Small intestine (tissue), 16 donors: ENCODE measurements around the gene NT5DC3. TPM values are rescaled to one million over a fixed set of nuclear protein-coding genes. Genes with fewer than 3 reads are reported as not detected.
A peak's percentile ranks its signal among the peaks of the same experiment; 100 is the strongest.

ENCODE experiments used
- DNase-seq, 2 donors: peaks; one replicate each; pipeline versions ENCODE4 v3.0.0 to v3.0.0-alpha.2; 2013
- FAIRE-seq: peaks from 2 replicates; lab custom pipeline; 2012; peaks lifted over from hg19 to GRCh38; lab: Jason Lieb, UNC
- H3K27ac ChIP-seq, 3 donors: one replicate each; pipeline ENCODE4 v1.5.1; 2013; ENCODE audit warnings: low read length in 2 of 3, mild to moderate bottlenecking in 2 of 3, control low read depth in 1 of 3, inconsistent platforms in 1 of 3, low read depth in 1 of 3, moderate library complexity in 1 of 3
- H3K27me3 ChIP-seq, 3 donors: one replicate each; pipeline ENCODE4 v1.6.1; 2013; ENCODE audit warnings: low read length in 3 of 3, inconsistent platforms in 1 of 3; ENCODE audit not compliant: control insufficient read depth in 3 of 3, insufficient read depth in 3 of 3
- H3K36me3 ChIP-seq, 3 donors: one replicate each; pipeline ENCODE4 v1.6.1; 2013; ENCODE audit warnings: low read length in 3 of 3, inconsistent platforms in 1 of 3, low read depth in 1 of 3, mild to moderate bottlenecking in 1 of 3, moderate library complexity in 1 of 3; ENCODE audit not compliant: control insufficient read depth in 3 of 3, insufficient read depth in 2 of 3
- H3K4me1 ChIP-seq, 3 donors: one replicate each; pipeline ENCODE4 v1.6.1; 2013; ENCODE audit warnings: low read length in 2 of 3, inconsistent platforms in 1 of 3, low read depth in 1 of 3, mild to moderate bottlenecking in 1 of 3, moderate library complexity in 1 of 3; ENCODE audit not compliant: control insufficient read depth in 3 of 3, insufficient read depth in 2 of 3
- H3K4me3 ChIP-seq, 3 donors: one replicate each; pipeline ENCODE4 v1.5.1; 2013; ENCODE audit warnings: low read length in 3 of 3, control low read depth in 1 of 3, inconsistent platforms in 1 of 3, low read depth in 1 of 3, mild to moderate bottlenecking in 1 of 3, moderate library complexity in 1 of 3
- H3K9me3 ChIP-seq, 2 donors: one replicate each; pipeline ENCODE4 v1.6.1; 2013; ENCODE audit warnings: low read depth in 1 of 2, low read length in 1 of 2; ENCODE audit not compliant: control insufficient read depth in 2 of 2, insufficient read depth in 1 of 2
- WGBS, 3 donors: extraction: QIAGEN DNeasy Blood & Tissue Kit; methylation state at CpG; one replicate each; pipeline ENCODE4 v1.1.7; 2013; 5-methylcytosine and 5-hydroxymethylcytosine counted together
- long read RNA-seq, 10 donors: transcript quantifications; one replicate each; lab custom pipeline, GENCODE V29; 2026
- polyA plus RNA-seq, 4 donors: library from polyadenylated mRNA; stranded (reverse) in 3 of 4; unstranded in 1 of 4; fragments of 200-250 nt in 3 of 4; fragments of 120-200 nt in 1 of 4; gene quantifications; one replicate each; pipeline versions ENCODE4 v1.2.1 to v1.2.3, GENCODE V29; 2013
- donor health status: healthy with polysubstance abuse.
- donor health status: control.
- donor health status: control.
- donor health status: Bipolar disorder and iron deficiency.
- donor health status: healthy.

The NT5DC3 gene
- 1 to 10 TPM in 2 of 4 donors, under 1 TPM in 2; 0.22 to 8.7 (median 0.78) TPM for polyA plus RNA-seq
- long read RNA-seq, donor 1, result 0 reads
- long read RNA-seq, donor 2, result 0 reads
- long read RNA-seq, donor 3, result 0 reads
- long read RNA-seq, donor 4, result 0 reads
- long read RNA-seq, donor 5, result 0 reads
- long read RNA-seq, donor 6, result 0 reads
- long read RNA-seq, donor 7, result 0 reads
- long read RNA-seq, donor 8, result 0 reads
- long read RNA-seq, donor 9, result 0 reads
- long read RNA-seq, donor 10, full-length matches to known transcripts, result 1 of 1 reads
- long read RNA-seq, donor 10, partial matches to known transcripts, result 0 of 1 reads
- long read RNA-seq, donor 10, other reads (novel, unspliced or antisense), result 0 of 1 reads

DNA sequence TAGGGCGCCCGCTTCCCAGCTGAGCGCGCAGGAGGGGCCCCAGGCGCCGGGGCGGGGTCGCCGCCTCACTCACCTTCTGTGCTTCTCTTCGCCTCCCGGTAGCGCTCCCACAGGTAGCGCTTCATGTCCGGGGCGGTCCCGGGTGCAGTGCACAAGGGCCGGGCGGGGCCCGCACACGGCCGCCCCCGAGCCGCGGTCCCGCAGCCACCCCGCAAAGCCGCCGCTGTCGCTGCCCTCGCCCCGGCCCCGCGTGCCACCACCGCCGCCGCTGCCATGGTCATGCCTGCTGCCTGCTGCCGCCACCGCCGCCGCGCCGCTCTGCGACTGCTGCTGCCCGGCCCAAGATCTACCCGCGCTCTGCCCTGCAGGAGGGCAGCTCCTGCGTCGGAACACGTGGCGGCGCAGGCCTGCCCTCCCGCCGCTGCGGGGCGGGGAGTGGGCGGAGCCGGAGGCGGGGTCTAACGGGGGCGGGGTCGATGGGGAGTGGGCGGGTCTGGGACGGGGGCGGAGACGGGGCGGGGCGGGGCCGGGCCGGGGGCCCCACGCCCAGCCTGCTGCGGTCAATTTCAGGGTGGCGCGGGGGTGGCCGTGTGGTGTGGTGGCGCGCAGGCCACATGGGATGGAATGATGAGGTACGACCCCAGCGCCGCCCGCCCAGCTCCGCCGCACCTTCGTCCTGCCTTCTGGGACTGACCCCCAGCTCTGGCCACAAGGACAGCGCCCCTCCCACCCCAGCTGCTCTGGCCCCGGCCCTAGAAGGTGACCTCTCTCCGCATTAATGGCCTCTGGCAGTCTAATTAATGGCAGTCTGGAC, at the start of gene NT5DC3:
Gene NT5DC3, minus strand, starts transcription at position 359 of the 814 bp plus-strand sequence. Its CDS starts 78 bp downstream, at position 281.
- H3K36me3 ChIP-seq, result no peaks in the 10 kb centered on the region
- peaks cover 4 to 32% (median 6%) of the 10 kb centered on the region in 3 donors for H3K4me1 ChIP-seq
- peaks cover 0 to 3% of the 10 kb centered on the region in 2 donors for H3K9me3 ChIP-seq
- WGBS, 3 donors, result 4 to 10% (median 6%) methylated on average over 44 to 86 of the region's 86 CpGs
- no peak for FAIRE-seq
- H3K27ac ChIP-seq, result peak within 1 kb of the TSS in 2 of 3 donors; percentile 34 to 43
- no peaks in the 10 kb centered on the region for H3K27me3 ChIP-seq
- peak within 1 kb of the TSS; percentile 56 to 85 (median 80) for H3K4me3 ChIP-seq
- peak; percentile 70 to 87 for DNase-seq

DNA sequence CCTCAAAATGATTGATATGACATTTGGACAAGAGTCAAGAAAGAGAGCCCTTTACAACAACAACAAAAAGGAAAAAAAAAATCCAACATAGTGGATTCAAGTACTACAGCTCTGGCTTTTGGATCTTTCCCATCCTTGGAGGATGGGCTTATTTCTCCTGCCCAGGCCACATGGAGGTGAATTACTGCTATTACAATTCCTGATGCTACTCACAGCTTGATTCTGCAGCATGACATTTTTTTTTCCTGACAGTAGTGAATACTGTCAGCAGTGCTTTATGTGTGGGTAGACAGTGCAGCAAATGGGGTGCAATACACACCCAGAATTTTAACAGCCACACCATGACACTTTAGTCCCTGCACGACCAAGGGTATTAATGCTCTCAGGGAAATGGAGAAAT, 46.7 kb upstream of the NT5DC3 start:
- H3K9me3 ChIP-seq, result no peaks in the 10 kb centered on the region
- no peak overlapping the region for H3K4me3 ChIP-seq
- H3K27ac ChIP-seq, result no peak overlapping the region
- no peaks in the 10 kb centered on the region for H3K27me3 ChIP-seq
- H3K4me1 ChIP-seq, result no peaks in the 10 kb centered on the region
- no peak for FAIRE-seq
- no peaks in the 10 kb centered on the region for H3K36me3 ChIP-seq
- 60 to 77% (median 64%) methylated on average over 1 of the region's 1 CpG for WGBS, 3 donors
- no peak for DNase-seq

DNA sequence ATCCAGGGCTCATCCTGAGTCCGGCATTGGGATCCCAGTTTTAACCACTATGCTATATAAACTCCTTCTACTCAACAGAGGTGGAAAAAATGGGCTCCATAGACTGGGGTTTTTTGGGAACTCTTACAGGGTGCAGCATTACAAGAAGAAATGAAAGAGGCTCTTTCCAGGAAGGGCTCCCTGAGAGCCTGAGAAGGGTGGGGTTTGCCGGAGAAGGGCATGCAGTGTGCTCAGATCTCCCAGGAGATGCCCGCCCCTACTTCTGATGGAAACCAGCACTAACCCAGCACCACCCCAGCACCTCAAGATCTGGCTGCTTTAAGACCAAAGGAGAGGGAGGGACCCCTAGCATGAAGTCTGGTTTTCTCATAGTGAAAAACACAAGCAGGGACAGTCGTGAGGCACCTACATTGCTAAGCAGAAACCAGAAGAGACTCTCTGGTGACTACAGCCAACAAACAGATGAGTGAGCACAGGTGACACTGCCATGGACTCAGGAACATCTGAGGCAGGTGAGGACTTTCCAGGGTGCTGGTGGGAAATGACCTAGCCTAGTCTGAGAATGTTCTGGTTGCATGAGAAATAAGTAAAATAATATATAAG, 45.3 kb upstream of the NT5DC3 start:
- Histone ChIP-seq H3K27ac (no peak overlapping the region), H3K4me3 (no peak overlapping the region), H3K9me3 (no peaks in the 10 kb centered on the region), H3K36me3 (no peaks in the 10 kb centered on the region), H3K4me1 (peaks cover 0 to 3% (median 0%) of the 10 kb centered on the region in 3 donors), H3K27me3 (no peaks in the 10 kb centered on the region)
- 60 to 77% (median 61%) methylated on average over 4 of the region's 4 CpGs for WGBS, 3 donors
- no peak for FAIRE-seq
- DNase-seq, result no peak

DNA sequence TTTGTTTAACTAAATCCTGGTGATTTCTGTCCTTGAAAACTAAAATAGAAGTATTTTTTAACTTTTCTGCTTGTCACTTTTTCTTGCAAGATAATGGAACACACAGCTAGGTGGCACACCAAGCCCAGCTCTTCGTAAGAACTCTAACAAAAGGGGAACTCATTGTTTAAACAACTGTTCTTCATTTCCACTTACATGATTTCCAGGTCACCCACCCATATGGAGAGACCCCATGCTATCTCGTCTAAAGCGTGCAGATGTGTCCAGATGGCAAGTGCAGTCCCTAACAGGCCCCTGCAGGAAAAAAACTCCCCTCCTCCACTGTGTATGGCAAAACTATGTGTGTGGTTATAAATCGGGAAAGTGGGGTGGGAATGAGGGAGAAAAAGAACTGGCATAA, 43.3 kb upstream of the NT5DC3 start:
- FAIRE-seq (no peak), DNase-seq (peak in 1 of 2 donors; percentile 35)

DNA sequence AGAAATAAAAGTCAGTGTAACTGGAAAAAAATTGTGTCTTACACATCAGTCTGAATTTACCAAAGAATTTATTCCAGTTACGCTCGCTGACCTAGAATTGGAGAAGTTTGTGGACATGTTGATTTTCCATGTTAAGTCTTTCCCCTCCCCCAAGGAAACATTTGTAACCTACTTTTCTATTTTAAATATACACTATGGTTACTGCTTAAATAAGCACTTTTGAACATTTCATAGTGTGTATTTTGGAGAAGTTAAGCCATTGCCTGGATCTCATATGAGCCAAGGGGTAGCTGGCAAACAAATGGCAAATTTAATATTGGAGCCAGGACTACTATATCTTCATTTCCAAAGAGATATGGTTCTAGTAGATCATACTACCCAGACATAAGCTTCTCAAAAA, 42.9 kb upstream of the NT5DC3 start:
- H3K4me1 ChIP-seq, result peaks cover 0 to 6% (median 0%) of the 10 kb centered on the region in 3 donors
- no peak for FAIRE-seq
- no peaks in the 10 kb centered on the region for H3K9me3 ChIP-seq
- H3K36me3 ChIP-seq, result no peaks in the 10 kb centered on the region
- 87 to 95% (median 92%) methylated on average over 2 of the region's 2 CpGs for WGBS, 3 donors
- H3K4me3 ChIP-seq, result no peak overlapping the region
- H3K27ac ChIP-seq, result no peak overlapping the region
- H3K27me3 ChIP-seq, result peaks cover 0 to 2% (median 0%) of the 10 kb centered on the region in 3 donors
- no peak for DNase-seq

More for the DNA sequence above, 43.3 kb upstream of the NT5DC3 start:
- no peaks in the 10 kb centered on the region for H3K9me3 ChIP-seq
- H3K36me3 ChIP-seq, result no peaks in the 10 kb centered on the region
- peaks cover 0 to 6% (median 0%) of the 10 kb centered on the region in 3 donors for H3K4me1 ChIP-seq
- no peaks in the 10 kb centered on the region for H3K27me3 ChIP-seq
- 29 to 62% (median 58%) methylated on average over 4 of the region's 4 CpGs for WGBS, 3 donors
- H3K27ac ChIP-seq, result no peak overlapping the region
- no peak overlapping the region for H3K4me3 ChIP-seq

DNA sequence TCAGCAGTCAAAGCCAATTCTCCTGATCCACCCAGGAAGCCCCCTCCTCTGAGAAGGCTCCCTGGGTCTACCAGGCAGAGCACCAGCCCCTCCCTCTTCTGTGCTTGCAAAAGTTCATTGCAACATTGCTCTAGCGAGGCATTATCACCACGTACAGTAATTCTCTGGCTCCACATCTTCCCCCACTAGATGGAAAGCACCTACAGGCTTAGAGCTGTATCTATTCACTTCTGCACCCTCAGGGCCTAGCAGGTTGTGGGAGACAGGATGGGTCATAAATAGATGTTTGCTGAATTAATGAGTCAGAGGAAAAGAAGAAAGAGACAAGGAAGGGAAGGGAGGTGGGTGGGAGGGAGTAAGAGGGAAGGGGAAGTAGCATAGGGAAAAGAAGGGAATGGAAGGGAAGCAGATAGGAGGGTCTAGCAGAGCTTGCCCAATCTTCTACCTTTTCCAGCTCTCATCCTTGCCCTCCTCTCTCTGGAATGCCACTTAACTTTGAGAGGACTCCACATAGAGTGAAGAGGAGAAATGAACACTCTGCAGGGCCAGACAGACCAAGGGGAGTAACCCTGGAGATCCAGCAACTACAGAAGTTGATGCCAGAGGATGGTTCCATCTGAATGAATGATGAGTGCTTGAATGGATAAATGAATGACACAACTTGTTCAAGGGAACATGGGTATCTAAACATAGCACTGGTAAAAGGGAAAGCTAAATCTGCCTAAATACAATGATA, 42.0 kb upstream of the NT5DC3 start:
- H3K27me3 ChIP-seq, result peaks cover 0 to 3% (median 0%) of the 10 kb centered on the region in 3 donors
- FAIRE-seq (no peak), DNase-seq (no peak)
- whole genome bisulfite sequencing, 3 donors, result 45 to 63% (median 46%) methylated on average over 2 of the region's 2 CpGs
- no peak overlapping the region for H3K4me3 ChIP-seq
- no peak overlapping the region for H3K27ac ChIP-seq
- no peaks in the 10 kb centered on the region for H3K9me3 ChIP-seq
- peaks cover 0 to 8% (median 0%) of the 10 kb centered on the region in 3 donors for H3K4me1 ChIP-seq
- H3K36me3 ChIP-seq, result no peaks in the 10 kb centered on the region

DNA sequence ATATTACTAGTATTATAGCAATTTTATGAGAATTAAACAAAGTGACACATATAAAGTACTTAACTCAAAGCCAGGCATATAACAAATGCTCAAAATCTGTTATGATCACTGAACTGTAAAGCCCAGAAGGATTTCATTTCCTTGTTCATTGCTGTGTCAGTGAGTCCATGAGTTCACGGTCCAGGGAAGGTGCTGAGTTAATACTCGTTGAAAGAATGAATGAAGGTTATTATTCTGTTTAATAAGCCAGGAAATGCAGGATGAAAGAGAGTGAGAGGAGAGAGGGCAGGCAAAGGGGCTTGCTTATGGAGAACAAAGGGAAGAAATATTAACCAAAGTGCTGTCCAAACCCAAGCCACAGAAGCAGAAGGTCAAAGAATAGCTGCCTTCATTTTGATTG, 40.2 kb upstream of the NT5DC3 start:
- no peak for FAIRE-seq

More for the DNA sequence above, 40.2 kb upstream of the NT5DC3 start:
- Histone ChIP-seq H3K27me3 (peaks cover 0 to 3% (median 0%) of the 10 kb centered on the region in 3 donors), H3K9me3 (no peaks in the 10 kb centered on the region), H3K4me3 (no peak overlapping the region), H3K36me3 (no peaks in the 10 kb centered on the region), H3K4me1 (peaks cover 0 to 9% (median 0%) of the 10 kb centered on the region in 3 donors), H3K27ac (no peak overlapping the region)
- DNase-seq, result peak; percentile 44 to 45
- 13 to 53% (median 28%) methylated on average over 2 of the region's 2 CpGs for WGBS, 3 donors
